Transverse colon (tissue), 4 donors: Measurements from ENCODE around the gene NRK.

ENCODE experiments used
- CTCF ChIP-seq, 5 experiments: fragments of 200-600 bp in 3 of 5; fragments of 450-650 bp in 2 of 5; sonication (generic) in 3 of 5; IDR thresholded peaks; 1 replicate in 2 of 5; 2 replicates in 3 of 5; pipeline ENCODE4 v1.5.1; 2016 to 2017; ENCODE audit warnings: antibody characterized with exemption in 5 of 5, inconsistent platforms in 3 of 5, mild to moderate bottlenecking in 2 of 5, moderate library complexity in 1 of 5
- EP300 ChIP-seq: sonication (generic); formaldehyde crosslinking; IDR thresholded peaks from one replicate; pipeline ENCODE4 v1.6.1; 2017; ENCODE audit warnings: antibody characterized with exemption, low read depth
- POLR2A ChIP-seq: fragments of 450-650 bp; IDR thresholded peaks from one replicate; pipeline ENCODE4 v1.6.1; 2016; ENCODE audit warnings: antibody characterized with exemption, mild to moderate bottlenecking, moderate library complexity
- POLR2AphosphoS5 ChIP-seq, 3 donors: sonication (generic); formaldehyde crosslinking; IDR thresholded peaks; one replicate each; pipeline ENCODE4 v1.6.1; 2016; ENCODE audit warnings: antibody characterized with exemption in 3 of 3

DNA sequence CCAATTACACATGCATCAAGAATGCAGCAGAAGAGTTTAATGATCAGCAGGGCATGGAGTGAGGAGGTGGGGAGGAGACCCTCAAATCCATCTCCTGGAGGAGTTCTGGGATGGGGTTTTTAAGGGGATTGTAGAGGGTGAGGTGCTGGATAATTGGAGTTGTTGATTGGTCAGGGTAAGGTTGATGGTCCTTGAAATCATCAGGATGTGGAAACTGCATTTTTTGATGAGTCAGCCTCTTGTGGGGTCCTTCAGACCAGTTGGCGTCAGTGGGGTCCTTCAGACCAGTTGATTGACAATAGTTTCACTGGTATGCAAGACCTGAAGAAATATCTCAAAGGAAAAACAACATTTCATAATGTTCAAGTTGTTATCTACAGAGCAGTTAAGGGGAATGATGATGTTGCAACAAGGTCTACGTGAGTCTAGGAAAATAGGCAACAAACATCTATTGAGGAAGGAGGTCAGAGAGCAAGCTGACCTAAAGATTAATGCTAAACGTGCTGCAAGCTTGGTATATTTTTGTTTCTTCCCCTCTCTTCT is 88.3 kb downstream of the NRK start:
- TF ChIP-seq CTCF (IDR thresholded peaks at IDR 0.05): no peak
- no peak for TF ChIP-seq EP300
- no peak for TF ChIP-seq POLR2A
- no peak for TF ChIP-seq POLR2AphosphoS5 (IDR thresholded peaks at IDR 0.05)
